ENCODE results near the gene DPYD.

Gene DPYD

DNA sequence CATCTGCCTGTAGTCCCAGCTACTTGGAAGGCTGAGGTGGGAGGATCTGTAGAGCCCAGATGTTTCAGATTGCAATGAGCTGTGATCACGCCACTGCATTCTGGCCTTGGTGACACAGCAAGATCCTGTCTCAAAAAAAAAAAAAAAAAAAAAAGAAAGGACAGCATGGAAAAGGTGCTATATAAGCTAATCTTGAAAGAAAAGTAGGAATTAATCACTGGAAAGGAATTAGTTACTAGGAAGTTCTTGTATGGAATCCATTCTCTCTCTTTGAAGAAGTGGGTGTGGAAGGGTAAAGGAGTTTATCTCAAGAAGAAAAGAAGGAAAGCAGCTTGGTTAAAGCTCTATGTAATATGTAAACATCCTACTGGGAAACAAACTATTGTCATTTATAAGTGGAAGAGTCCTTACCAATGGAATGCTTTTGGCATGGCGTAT, 339.2 kb downstream of the DPYD start:
- Histone ChIP-seq H3K79me1 (ENCODE audit: low read depth, low read length) (no peaks in the 10 kb centered on the region), H2BK5ac (ENCODE audit: low read length) (no peak overlapping the region), H3K23ac (ENCODE audit: low read depth, low read length, poor library complexity) (no peak overlapping the region), H3K36me3 (replicated peaks in 1 of 2; ENCODE audit: control insufficient read depth in 2 of 2, insufficient read depth in 2 of 2, low read length in 2 of 2) (no peaks in the 10 kb centered on the region), H3K4ac (ENCODE audit: low read length) (no peak overlapping the region), H3K9me3 (replicated peaks in 1 of 2; ENCODE audit: control insufficient read depth in 2 of 2, insufficient read depth in 1 of 2, low read depth in 1 of 2, low read length in 2 of 2) (no peaks in the 10 kb centered on the region), H2BK15ac (ENCODE audit: low read length) (no peak overlapping the region), H3K27me3 (ENCODE audit: control insufficient read depth in 3 of 3, insufficient read depth in 3 of 3, low read depth in 1 of 3, low read length in 3 of 3) (no peaks in the 10 kb centered on the region), H3K4me2 (ENCODE audit: insufficient read depth, low read length, poor library complexity, severe bottlenecking) (no peak overlapping the region), H3K9ac (ENCODE audit: low read depth, low read length, poor library complexity) (no peak overlapping the region), H3K14ac (ENCODE audit: low read length) (no peak overlapping the region), H3K27ac (replicated peaks; ENCODE audit: low read length) (no peak overlapping the region), H3K18ac (ENCODE audit: low read length) (no peak overlapping the region), H2BK120ac (ENCODE audit: low read depth, low read length) (no peak overlapping the region), H2AK5ac (ENCODE audit: low read depth, low read length) (no peak overlapping the region), H2BK12ac (ENCODE audit: low read length) (no peak overlapping the region), H3K4me1 (ENCODE audit: control insufficient read depth in 2 of 2, insufficient read depth in 1 of 2, low read depth in 1 of 2, low read length in 2 of 2) (peaks cover 0 to 2% of the 10 kb centered on the region in 2 donors), H4K8ac (ENCODE audit: low read depth, low read length) (no peak overlapping the region), H2AFZ (ENCODE audit: low read length) (no peak overlapping the region), H4K91ac (ENCODE audit: low read depth, low read length, poor library complexity) (no peak overlapping the region), H3K4me3 (ENCODE audit: low read length in 2 of 2) (no peak overlapping the region)
- no peak for DNase-seq (ENCODE audit: low spot score)
- WGBS, 2 donors (ENCODE audit: extremely low coverage in 2 of 2, insufficient read length in 2 of 2, insufficient replicate concordance in 1 of 2): no CpG with 5 or more reads among the region's 2 CpGs

DNA sequence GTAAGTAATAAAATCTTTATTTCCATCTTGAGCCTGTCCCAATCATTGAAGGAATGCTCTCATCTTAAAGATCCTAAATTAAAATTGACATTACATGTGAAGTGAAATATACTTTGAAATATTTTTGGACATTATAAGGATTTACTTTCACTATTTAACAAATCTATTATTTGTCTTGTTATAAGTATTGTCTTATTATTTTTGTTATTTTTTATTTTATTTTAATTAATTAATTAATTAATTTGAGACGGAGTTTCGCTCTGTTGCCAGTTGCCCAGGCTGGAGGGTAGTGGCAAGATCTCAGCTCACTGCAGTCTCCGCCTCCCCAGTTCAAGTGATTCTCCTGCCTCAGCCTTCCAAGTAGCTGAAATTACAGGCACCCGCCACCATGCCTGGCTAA, 343.2 kb downstream of the DPYD start:
- H3K4me3 ChIP-seq (ENCODE audit: low read length in 2 of 2): no peak overlapping the region
- H3K9me3 ChIP-seq (replicated peaks in 1 of 2; ENCODE audit: control insufficient read depth in 2 of 2, insufficient read depth in 1 of 2, low read depth in 1 of 2, low read length in 2 of 2): no peaks in the 10 kb centered on the region
- peaks cover 0 to 2% of the 10 kb centered on the region in 2 donors for H3K4me1 ChIP-seq (ENCODE audit: control insufficient read depth in 2 of 2, insufficient read depth in 1 of 2, low read depth in 1 of 2, low read length in 2 of 2)
- no peak overlapping the region for H2BK12ac ChIP-seq (ENCODE audit: low read length)
- H4K91ac ChIP-seq (ENCODE audit: low read depth, low read length, poor library complexity): no peak overlapping the region
- H3K36me3 ChIP-seq (replicated peaks in 1 of 2; ENCODE audit: control insufficient read depth in 2 of 2, insufficient read depth in 2 of 2, low read length in 2 of 2): no peaks in the 10 kb centered on the region
- no peak overlapping the region for H3K4ac ChIP-seq (ENCODE audit: low read length)
- H3K4me2 ChIP-seq (ENCODE audit: insufficient read depth, low read length, poor library complexity, severe bottlenecking): no peak overlapping the region
- H2BK5ac ChIP-seq (ENCODE audit: low read length): no peak overlapping the region
- H2AK5ac ChIP-seq (ENCODE audit: low read depth, low read length): no peak overlapping the region
- no peak overlapping the region for H4K8ac ChIP-seq (ENCODE audit: low read depth, low read length)
- no peak overlapping the region for H3K27ac ChIP-seq (replicated peaks; ENCODE audit: low read length)
- H2BK15ac ChIP-seq (ENCODE audit: low read length): no peak overlapping the region
- H2BK120ac ChIP-seq (ENCODE audit: low read depth, low read length): no peak overlapping the region
- no CpG with 5 or more reads among the region's 4 CpGs for WGBS, 2 donors (ENCODE audit: extremely low coverage in 2 of 2, insufficient read length in 2 of 2, insufficient replicate concordance in 1 of 2)
- H3K14ac ChIP-seq (ENCODE audit: low read length): no peak overlapping the region
- H3K79me1 ChIP-seq (ENCODE audit: low read depth, low read length): no peaks in the 10 kb centered on the region
- H3K9ac ChIP-seq (ENCODE audit: low read depth, low read length, poor library complexity): no peak overlapping the region
- DNase-seq (ENCODE audit: low spot score): no peak
- H3K18ac ChIP-seq (ENCODE audit: low read length): no peak overlapping the region
- no peaks in the 10 kb centered on the region for H3K27me3 ChIP-seq (ENCODE audit: control insufficient read depth in 3 of 3, insufficient read depth in 3 of 3, low read depth in 1 of 3, low read length in 3 of 3)
- no peak overlapping the region for H2AFZ ChIP-seq (ENCODE audit: low read length)
- no peak overlapping the region for H3K23ac ChIP-seq (ENCODE audit: low read depth, low read length, poor library complexity)

DNA sequence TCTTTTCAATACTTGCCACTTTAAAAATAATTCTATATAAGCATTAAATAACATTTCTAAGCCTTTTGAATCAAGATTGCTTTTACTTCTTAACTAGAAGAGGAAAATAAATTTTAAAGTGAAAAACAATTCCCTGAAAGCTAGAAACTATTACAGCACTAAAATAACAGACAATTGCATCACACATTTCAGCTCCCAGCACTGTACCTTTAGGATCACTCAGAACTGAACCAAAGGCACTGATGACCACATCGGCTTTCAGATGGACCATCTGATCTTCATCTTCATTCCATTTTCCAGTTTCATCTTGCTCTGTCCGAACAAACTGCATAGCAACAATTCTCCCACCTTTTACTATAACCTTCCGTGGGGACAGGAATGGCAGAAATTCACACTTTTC, 347.3 kb downstream of the DPYD start:
- H3K9me3 ChIP-seq (replicated peaks in 1 of 2; ENCODE audit: control insufficient read depth in 2 of 2, insufficient read depth in 1 of 2, low read depth in 1 of 2, low read length in 2 of 2): no peaks in the 10 kb centered on the region
- H2BK5ac ChIP-seq (ENCODE audit: low read length): no peak overlapping the region
- H2BK15ac ChIP-seq (ENCODE audit: low read length): no peak overlapping the region
- WGBS, 2 donors (ENCODE audit: extremely low coverage in 2 of 2, insufficient read length in 2 of 2, insufficient replicate concordance in 1 of 2): no CpG with 5 or more reads among the region's 3 CpGs
- no peak overlapping the region for H3K4ac ChIP-seq (ENCODE audit: low read length)
- H2AFZ ChIP-seq (ENCODE audit: low read length): no peak overlapping the region
- H3K18ac ChIP-seq (ENCODE audit: low read length): no peak overlapping the region
- no peaks in the 10 kb centered on the region for H3K79me1 ChIP-seq (ENCODE audit: low read depth, low read length)
- no peak overlapping the region for H3K9ac ChIP-seq (ENCODE audit: low read depth, low read length, poor library complexity)
- H3K4me2 ChIP-seq (ENCODE audit: insufficient read depth, low read length, poor library complexity, severe bottlenecking): no peak overlapping the region
- no peak overlapping the region for H2BK120ac ChIP-seq (ENCODE audit: low read depth, low read length)
- no peak overlapping the region for H3K23ac ChIP-seq (ENCODE audit: low read depth, low read length, poor library complexity)
- no peak overlapping the region for H3K4me3 ChIP-seq (ENCODE audit: low read length in 2 of 2)
- H3K4me1 ChIP-seq (ENCODE audit: control insufficient read depth in 2 of 2, insufficient read depth in 1 of 2, low read depth in 1 of 2, low read length in 2 of 2): no peaks in the 10 kb centered on the region
- H3K36me3 ChIP-seq (replicated peaks in 1 of 2; ENCODE audit: control insufficient read depth in 2 of 2, insufficient read depth in 2 of 2, low read length in 2 of 2): no peaks in the 10 kb centered on the region
- H3K27ac ChIP-seq (replicated peaks; ENCODE audit: low read length): no peak overlapping the region
- no peak overlapping the region for H2AK5ac ChIP-seq (ENCODE audit: low read depth, low read length)
- H4K91ac ChIP-seq (ENCODE audit: low read depth, low read length, poor library complexity): no peak overlapping the region
- H3K27me3 ChIP-seq (ENCODE audit: control insufficient read depth in 3 of 3, insufficient read depth in 3 of 3, low read depth in 1 of 3, low read length in 3 of 3): no peaks in the 10 kb centered on the region
- no peak for DNase-seq (ENCODE audit: low spot score)
- H2BK12ac ChIP-seq (ENCODE audit: low read length): no peak overlapping the region
- no peak overlapping the region for H3K14ac ChIP-seq (ENCODE audit: low read length)
- no peak overlapping the region for H4K8ac ChIP-seq (ENCODE audit: low read depth, low read length)

DNA sequence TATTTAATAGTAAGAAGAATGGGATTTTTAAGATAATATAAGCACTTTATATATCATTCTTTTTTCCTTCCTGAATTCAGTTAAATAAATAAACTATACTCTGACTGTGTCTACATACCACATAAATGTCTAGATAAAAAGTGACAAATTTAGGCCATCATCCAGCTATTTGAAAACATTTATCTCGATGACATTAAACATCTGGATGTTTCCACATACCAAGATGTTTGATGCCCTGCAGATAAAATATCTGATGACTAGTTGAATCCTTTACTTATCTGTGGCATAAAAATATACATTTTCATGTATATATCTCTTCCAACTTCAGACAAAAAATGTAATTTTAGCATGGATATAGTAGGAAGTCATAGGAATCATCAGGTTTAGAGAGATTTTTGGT, 348.3 kb downstream of the DPYD start:
- H3K4me1 ChIP-seq (ENCODE audit: control insufficient read depth in 2 of 2, insufficient read depth in 1 of 2, low read depth in 1 of 2, low read length in 2 of 2): no peaks in the 10 kb centered on the region
- whole genome bisulfite sequencing, 2 donors (ENCODE audit: extremely low coverage in 2 of 2, insufficient read length in 2 of 2, insufficient replicate concordance in 1 of 2): no CpG with 5 or more reads among the region's 1 CpG

More for the DNA sequence above, 348.3 kb downstream of the DPYD start:
- Histone ChIP-seq H2AFZ (ENCODE audit: low read length) (no peak overlapping the region), H3K4me3 (ENCODE audit: low read length in 2 of 2) (no peak overlapping the region), H3K27ac (replicated peaks; ENCODE audit: low read length) (no peak overlapping the region), H3K9ac (ENCODE audit: low read depth, low read length, poor library complexity) (no peak overlapping the region), H3K14ac (ENCODE audit: low read length) (no peak overlapping the region), H3K4me2 (ENCODE audit: insufficient read depth, low read length, poor library complexity, severe bottlenecking) (no peak overlapping the region), H3K79me1 (ENCODE audit: low read depth, low read length) (no peaks in the 10 kb centered on the region), H2BK5ac (ENCODE audit: low read length) (no peak overlapping the region), H2BK12ac (ENCODE audit: low read length) (no peak overlapping the region), H4K91ac (ENCODE audit: low read depth, low read length, poor library complexity) (no peak overlapping the region), H2AK5ac (ENCODE audit: low read depth, low read length) (no peak overlapping the region), H3K4ac (ENCODE audit: low read length) (no peak overlapping the region), H2BK120ac (ENCODE audit: low read depth, low read length) (no peak overlapping the region), H2BK15ac (ENCODE audit: low read length) (no peak overlapping the region), H3K27me3 (ENCODE audit: control insufficient read depth in 3 of 3, insufficient read depth in 3 of 3, low read depth in 1 of 3, low read length in 3 of 3) (no peaks in the 10 kb centered on the region), H3K18ac (ENCODE audit: low read length) (no peak overlapping the region), H3K36me3 (replicated peaks in 1 of 2; ENCODE audit: control insufficient read depth in 2 of 2, insufficient read depth in 2 of 2, low read length in 2 of 2) (no peaks in the 10 kb centered on the region), H3K9me3 (replicated peaks in 1 of 2; ENCODE audit: control insufficient read depth in 2 of 2, insufficient read depth in 1 of 2, low read depth in 1 of 2, low read length in 2 of 2) (no peaks in the 10 kb centered on the region), H3K23ac (ENCODE audit: low read depth, low read length, poor library complexity) (no peak overlapping the region), H4K8ac (ENCODE audit: low read depth, low read length) (no peak overlapping the region)
- DNase-seq (ENCODE audit: low spot score): no peak

All from neuronal stem cell (in vitro differentiated cells).